Astrocyte (in vitro differentiated cells and primary cell): ENCODE results near the gene THSD7B. TPM values are rescaled to one million over a fixed set of nuclear protein-coding genes. Genes with fewer than 3 reads are reported as not detected.

ENCODE experiments used
- DNase-seq: peaks from one replicate; pipeline ENCODE4 v3.0.0-alpha.2; 2010; ENCODE audit warnings: low read depth
- FAIRE-seq: peaks from 2 replicates; lab custom pipeline; 2011; peaks lifted over from hg19 to GRCh38; lab: Jason Lieb, UNC
- H2AFZ ChIP-seq: 2 replicates; pipeline ENCODE4 v1.6.0; 2012; ENCODE audit warnings: low read depth, low read length, inconsistent platforms
- H3K27ac ChIP-seq: 2 replicates; pipeline ENCODE4 v1.5.1; 2011; ENCODE audit warnings: low read depth, low read length, inconsistent platforms
- H3K27me3 ChIP-seq: 2 replicates; pipeline ENCODE4 v1.6.0; 2011; ENCODE audit warnings: low read length, inconsistent platforms; ENCODE audit not compliant: insufficient read depth
- H3K36me3 ChIP-seq: 2 replicates; pipeline ENCODE4 v1.5.1; 2011; ENCODE audit warnings: low read length, inconsistent platforms; ENCODE audit not compliant: insufficient read depth
- H3K4me1 ChIP-seq: 2 replicates; pipeline ENCODE4 v1.5.1; 2011; ENCODE audit warnings: low read length, inconsistent platforms; ENCODE audit not compliant: insufficient read depth
- H3K4me2 ChIP-seq: 2 replicates; pipeline ENCODE4 v1.6.0; 2012; ENCODE audit warnings: low read length, inconsistent platforms
- H3K4me3 ChIP-seq: 2 replicates; pipeline ENCODE4 v1.5.1; 2011; ENCODE audit warnings: low read depth, mild to moderate bottlenecking, low read length, inconsistent platforms; ENCODE audit not compliant: insufficient read depth
- H3K79me2 ChIP-seq: 2 replicates; pipeline ENCODE4 v1.6.0; 2012; ENCODE audit warnings: mild to moderate bottlenecking, low read length, inconsistent platforms; ENCODE audit not compliant: insufficient read depth
- H3K9ac ChIP-seq: 2 replicates; pipeline ENCODE4 v1.6.0; 2012; ENCODE audit warnings: mild to moderate bottlenecking, low read length, inconsistent platforms
- H3K9me3 ChIP-seq: 2 replicates; pipeline ENCODE4 v1.5.1; 2012; ENCODE audit warnings: low read depth, mild to moderate bottlenecking, low read length, inconsistent platforms; ENCODE audit not compliant: insufficient read depth
- H4K20me1 ChIP-seq: 2 replicates; pipeline ENCODE4 v1.6.0; 2012; ENCODE audit warnings: low read length, inconsistent platforms; ENCODE audit not compliant: insufficient read depth
- H3K27ac Mint-ChIP-seq: one replicate; pipeline ENCODE4 v1.8.0; 2021; ENCODE audit warnings: mild to moderate bottlenecking, mixed read lengths; ENCODE audit not compliant: unreplicated experiment
- H3K27me3 Mint-ChIP-seq: one replicate; pipeline ENCODE4 v1.8.0; 2021; ENCODE audit warnings: low read depth, mixed read lengths; ENCODE audit not compliant: unreplicated experiment
- H3K36me3 Mint-ChIP-seq: one replicate; pipeline ENCODE4 v1.8.0; 2021; ENCODE audit warnings: low read depth, mixed read lengths; ENCODE audit not compliant: unreplicated experiment
- H3K4me1 Mint-ChIP-seq: one replicate; pipeline ENCODE4 v1.8.0; 2021; ENCODE audit warnings: low read depth, mixed read lengths; ENCODE audit not compliant: unreplicated experiment
- H3K4me3 Mint-ChIP-seq: one replicate; pipeline ENCODE4 v1.8.0; 2021; ENCODE audit warnings: mild to moderate bottlenecking, moderate library complexity, mixed read lengths; ENCODE audit not compliant: unreplicated experiment
- H3K9me3 Mint-ChIP-seq: one replicate; pipeline ENCODE4 v1.8.0; 2021; ENCODE audit warnings: mild to moderate bottlenecking, mixed read lengths; ENCODE audit not compliant: unreplicated experiment
- CTCF ChIP-seq: IDR thresholded peaks from 2 replicates; pipeline ENCODE4 v1.5.1; 2011; ENCODE audit warnings: low read depth, mild to moderate bottlenecking, inconsistent platforms, low read length, moderate library complexity; ENCODE audit not compliant: insufficient read depth
- EZH2 ChIP-seq: IDR thresholded peaks from 2 replicates; pipeline ENCODE4 v1.6.1; 2012; ENCODE audit warnings: mild to moderate bottlenecking, low read length, inconsistent platforms; ENCODE audit not compliant: insufficient read depth
- total RNA-seq: library from RNA; stranded (reverse); gene quantifications from 2 replicates; pipeline ENCODE4 v1.2.1, GENCODE V29; 2021

The THSD7B gene
- total RNA-seq, 1 donor from 2014 or later: 0.18 TPM

DNA sequence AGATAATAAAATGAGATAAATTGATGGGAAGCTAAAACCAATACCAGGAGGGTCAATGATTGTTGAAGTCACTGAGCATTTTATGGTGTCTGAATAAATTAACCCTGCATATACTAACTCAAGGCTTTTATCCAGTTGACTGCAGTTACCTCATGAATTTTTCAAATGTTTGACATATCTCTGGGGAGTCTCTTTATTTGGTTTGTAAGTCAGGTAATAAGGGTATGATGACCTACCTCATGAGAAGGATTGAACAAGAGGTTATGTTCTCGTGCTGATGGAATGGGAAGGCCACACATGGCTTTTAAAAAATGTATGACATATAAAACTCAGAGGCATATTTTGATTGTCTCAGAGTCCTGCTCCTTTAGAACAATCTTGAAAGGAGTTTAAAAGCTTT lies 237.6 kb downstream of the THSD7B start:
- Histone ChIP-seq H2AFZ (no peak overlapping the region), H3K79me2 (no peaks in the 10 kb centered on the region), H3K9ac (no peak overlapping the region), H4K20me1 (no peaks in the 10 kb centered on the region), H3K36me3 (no peaks in the 10 kb centered on the region), H3K27ac (no peak overlapping the region), H3K4me1 (no peaks in the 10 kb centered on the region), H3K4me2 (no peak overlapping the region), H3K4me3 (no peak overlapping the region), H3K27me3 (no peaks in the 10 kb centered on the region), H3K9me3 (no peaks in the 10 kb centered on the region)
- no peaks in the 10 kb centered on the region for H3K27me3 Mint-ChIP-seq
- DNase-seq (no peak), FAIRE-seq (no peak)
- no peak overlapping the region for H3K27ac Mint-ChIP-seq
- TF ChIP-seq CTCF (no peak), EZH2 (no peak)
- H3K4me1 Mint-ChIP-seq: peaks cover 4% of the 10 kb centered on the region
- no peaks in the 10 kb centered on the region for H3K36me3 Mint-ChIP-seq
- H3K4me3 Mint-ChIP-seq: no peak overlapping the region
- no peaks in the 10 kb centered on the region for H3K9me3 Mint-ChIP-seq

DNA sequence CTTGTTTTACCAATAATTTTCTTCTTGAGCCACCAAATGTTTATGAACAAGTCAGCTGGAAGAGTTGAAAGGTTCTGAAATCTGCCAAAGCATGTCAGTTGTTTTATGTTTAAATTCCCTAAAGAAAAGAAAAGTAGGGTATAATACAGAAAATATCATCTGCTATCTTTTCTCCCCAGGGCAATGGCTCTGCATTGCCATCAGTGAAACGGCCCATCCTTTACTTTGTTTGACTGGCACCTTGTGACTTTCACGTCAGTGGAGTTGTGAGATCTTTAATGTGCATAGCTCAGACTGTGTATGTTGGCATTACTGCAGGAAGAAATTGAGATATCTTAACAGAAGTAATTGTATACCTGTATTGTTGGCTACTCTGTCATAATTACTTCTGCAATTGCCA lies 239.9 kb downstream of the THSD7B start:
- H3K9me3 Mint-ChIP-seq: no peaks in the 10 kb centered on the region
- TF ChIP-seq CTCF (no peak), EZH2 (no peak)
- Histone ChIP-seq H3K9ac (no peak overlapping the region), H2AFZ (no peak overlapping the region), H3K4me3 (no peak overlapping the region), H3K4me2 (no peak overlapping the region), H3K27me3 (no peaks in the 10 kb centered on the region), H3K27ac (no peak overlapping the region), H3K36me3 (no peaks in the 10 kb centered on the region), H3K4me1 (no peaks in the 10 kb centered on the region), H3K9me3 (no peaks in the 10 kb centered on the region), H3K79me2 (no peaks in the 10 kb centered on the region), H4K20me1 (no peaks in the 10 kb centered on the region)
- H3K27ac Mint-ChIP-seq: no peak overlapping the region
- no peaks in the 10 kb centered on the region for H3K36me3 Mint-ChIP-seq
- H3K4me1 Mint-ChIP-seq: peaks cover 4% of the 10 kb centered on the region
- no peaks in the 10 kb centered on the region for H3K27me3 Mint-ChIP-seq
- DNase-seq: no peak
- no peak for FAIRE-seq
- no peak overlapping the region for H3K4me3 Mint-ChIP-seq

GRCh38 chr2:137007938-137008337 lies 242.6 kb downstream of the THSD7B start:
- H3K4me2 ChIP-seq: no peak overlapping the region
- no peaks in the 10 kb centered on the region for H3K9me3 Mint-ChIP-seq
- H3K9me3 ChIP-seq: no peaks in the 10 kb centered on the region
- H3K4me1 Mint-ChIP-seq: peaks cover 4% of the 10 kb centered on the region
- H3K4me1 ChIP-seq: no peaks in the 10 kb centered on the region
- no peak overlapping the region for H2AFZ ChIP-seq
- no peaks in the 10 kb centered on the region for H3K27me3 ChIP-seq
- H3K4me3 ChIP-seq: no peak overlapping the region
- TF ChIP-seq EZH2 (no peak), CTCF (no peak)
- H3K36me3 ChIP-seq: no peaks in the 10 kb centered on the region
- no peak overlapping the region for H3K9ac ChIP-seq
- no peak overlapping the region for H3K27ac ChIP-seq
- H3K36me3 Mint-ChIP-seq: no peaks in the 10 kb centered on the region
- H3K79me2 ChIP-seq: no peaks in the 10 kb centered on the region
- no peak overlapping the region for H3K4me3 Mint-ChIP-seq
- H3K27ac Mint-ChIP-seq: no peak overlapping the region
- no peaks in the 10 kb centered on the region for H3K27me3 Mint-ChIP-seq
- DNase-seq (no peak), FAIRE-seq (no peak)
- no peaks in the 10 kb centered on the region for H4K20me1 ChIP-seq
